Measurements from ENCODE around the gene SULT1C3.

SULT1C3 gene

DNA sequence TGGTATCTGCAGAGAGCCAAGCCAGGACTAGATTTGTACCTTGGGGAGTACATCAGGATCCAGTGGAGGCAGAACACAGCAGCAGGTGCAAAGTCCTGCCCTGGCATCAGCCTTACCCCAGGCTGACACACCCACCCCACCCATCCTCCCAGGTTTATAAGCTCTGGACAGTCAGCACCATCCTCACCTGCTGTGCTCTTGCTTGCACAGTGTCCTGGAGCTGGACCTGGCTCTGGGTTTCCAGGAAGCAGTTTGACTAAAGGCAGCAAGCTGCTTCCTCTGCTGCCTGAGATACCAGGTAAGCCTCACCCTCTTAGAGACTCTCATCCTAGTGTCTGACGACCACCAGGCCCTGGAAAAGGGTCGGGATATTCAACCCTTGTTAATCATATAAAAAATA is at the start of gene SULT1C3:
Gene SULT1C3 (plus strand): TSS at position 183 of the 400 bp plus-strand sequence. CDS start 7,227 bp downstream, outside the sequence.
- no peak for DNase-seq (ENCODE audit: low spot score)

GRCh38 chr2:108193251-108193650 is 46.5 kb upstream of the SULT1C3 start:
- DNase-seq (ENCODE audit: low spot score): no peak

- DNase-seq (ENCODE audit: low spot score): no peak
These were observed 45.2 kb upstream of the SULT1C3 start for GRCh38 chr2:108194409-108195132.

DNA sequence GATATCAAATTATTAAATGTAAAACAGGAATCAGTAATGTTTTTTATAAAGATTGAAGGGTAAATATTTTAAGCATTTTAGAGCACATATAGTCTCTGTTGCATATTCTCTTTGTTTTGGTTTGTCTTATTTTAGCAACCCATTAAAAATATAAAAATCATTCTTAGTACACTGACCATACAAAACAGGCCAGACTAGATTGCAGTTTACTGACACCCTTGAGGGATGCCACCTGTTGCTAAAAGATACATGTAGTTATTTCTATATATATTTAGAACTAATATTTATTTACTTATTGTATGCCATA is 44.7 kb upstream of the SULT1C3 start:
- no peak for DNase-seq (ENCODE audit: low spot score)

DNA sequence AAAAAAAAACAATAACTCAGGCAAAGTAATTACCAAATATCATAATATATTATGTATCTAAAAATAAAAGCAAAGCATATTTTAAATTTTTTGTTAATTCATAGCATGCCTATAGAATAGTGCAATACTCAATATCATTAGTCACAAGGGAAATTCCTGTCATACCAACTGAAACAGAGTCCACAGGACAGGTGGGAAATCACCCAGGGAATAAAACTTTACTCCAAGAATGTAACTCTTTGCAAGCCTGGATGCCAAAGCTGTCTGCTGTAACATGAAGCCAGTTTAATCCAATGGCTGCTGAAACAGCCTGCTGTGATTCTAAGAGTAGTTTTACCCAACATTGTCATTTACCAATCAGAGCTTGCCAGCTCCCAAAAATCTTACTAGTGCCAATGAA is 40.0 kb upstream of the SULT1C3 start:
- DNase-seq (ENCODE audit: low spot score): no peak

- no peak for DNase-seq (ENCODE audit: low spot score)
These were observed 39.2 kb upstream of the SULT1C3 start for GRCh38 chr2:108200569-108200968.

DNA sequence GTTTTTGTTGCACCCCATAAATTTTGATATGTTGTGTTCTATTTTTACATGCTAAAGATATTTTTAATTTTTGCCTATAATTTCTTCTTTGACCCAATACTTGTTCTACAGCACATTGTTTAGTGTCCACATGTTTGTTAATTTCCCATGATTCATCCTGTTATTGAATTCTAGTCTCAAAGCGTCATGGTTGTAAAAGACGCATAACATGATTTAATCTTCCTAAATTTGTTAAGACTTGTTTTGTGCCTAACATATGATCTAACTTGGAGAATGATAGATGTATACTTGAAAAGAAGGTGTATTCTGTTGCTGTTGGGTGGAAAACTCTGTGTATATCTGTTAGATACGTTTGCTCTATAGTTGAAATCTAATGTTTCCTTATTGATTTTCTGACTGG is 27.1 kb upstream of the SULT1C3 start:
- no peak for DNase-seq (ENCODE audit: low spot score)

DNA sequence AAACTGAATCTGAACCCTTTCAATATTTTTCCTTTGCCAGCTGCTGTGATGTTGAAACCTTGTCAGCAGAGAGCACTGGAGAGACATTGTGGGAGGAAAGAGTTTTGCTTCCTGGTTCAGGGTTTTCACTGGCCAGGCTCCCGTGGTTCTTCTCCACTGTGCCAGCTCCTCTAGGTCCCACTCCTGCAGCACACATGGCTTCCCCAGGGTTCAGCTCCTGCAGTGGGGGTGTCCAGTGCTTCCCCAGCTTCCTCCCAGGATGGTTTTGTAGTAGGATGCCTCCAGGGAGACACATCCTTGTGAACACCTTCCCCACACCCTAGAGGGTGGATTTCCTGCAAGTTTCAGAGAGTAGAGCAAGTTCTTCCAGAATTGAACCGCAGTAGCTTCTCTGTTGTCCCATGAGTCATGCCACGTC is 24.0 kb upstream of the SULT1C3 start:
- no peak for DNase-seq (ENCODE audit: low spot score)

- DNase-seq (ENCODE audit: low spot score): no peak
These were observed 22.6 kb upstream of the SULT1C3 start for GRCh38 chr2:108217211-108217610.

DNA sequence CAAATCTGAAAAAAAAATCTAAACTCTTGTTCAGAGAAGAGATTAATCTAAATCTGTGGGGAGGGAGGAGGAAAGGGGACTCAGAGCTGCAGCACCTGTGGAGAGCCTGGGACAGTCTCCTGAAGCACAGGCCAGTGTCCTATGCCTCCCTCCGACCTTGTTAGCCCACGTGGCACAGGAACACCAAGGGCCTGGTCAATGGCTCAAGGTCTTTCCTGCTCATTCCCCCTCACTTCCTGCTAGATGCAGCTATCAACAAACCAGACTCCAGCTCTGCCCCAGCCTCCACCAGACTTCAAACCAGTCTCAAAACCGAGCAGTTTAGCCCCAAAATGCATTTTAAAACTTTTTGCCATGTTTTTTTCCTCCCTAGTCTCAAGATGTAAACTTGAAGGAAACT is 20.1 kb upstream of the SULT1C3 start:
- DNase-seq (ENCODE audit: low spot score): no peak

DNA sequence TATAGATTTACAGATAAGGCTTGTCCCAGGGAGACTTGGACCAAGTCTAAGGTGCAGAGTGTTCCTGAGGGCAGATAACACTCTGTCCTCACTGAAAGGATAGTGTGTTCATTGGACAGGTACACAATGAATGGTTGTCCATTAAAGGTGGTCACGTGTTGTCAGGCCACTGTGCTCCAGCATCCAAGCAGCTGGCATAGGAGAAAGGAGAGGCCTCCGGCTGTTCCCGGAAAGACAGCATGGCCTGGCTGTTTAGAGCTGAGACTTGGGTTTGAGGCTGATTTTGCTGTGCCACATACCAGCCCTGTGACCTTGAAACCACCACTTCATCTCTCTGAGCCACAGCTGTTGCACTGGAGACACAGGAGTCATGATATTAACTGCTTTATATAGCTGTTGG is 19.6 kb upstream of the SULT1C3 start:
- DNase-seq (ENCODE audit: low spot score): no peak

GRCh38 chr2:108220942-108221541 is 18.7 kb upstream of the SULT1C3 start:
- no peak for DNase-seq (ENCODE audit: low spot score)

GRCh38 chr2:108222261-108222660 is 17.5 kb upstream of the SULT1C3 start:
- no peak for DNase-seq (ENCODE audit: low spot score)

DNA sequence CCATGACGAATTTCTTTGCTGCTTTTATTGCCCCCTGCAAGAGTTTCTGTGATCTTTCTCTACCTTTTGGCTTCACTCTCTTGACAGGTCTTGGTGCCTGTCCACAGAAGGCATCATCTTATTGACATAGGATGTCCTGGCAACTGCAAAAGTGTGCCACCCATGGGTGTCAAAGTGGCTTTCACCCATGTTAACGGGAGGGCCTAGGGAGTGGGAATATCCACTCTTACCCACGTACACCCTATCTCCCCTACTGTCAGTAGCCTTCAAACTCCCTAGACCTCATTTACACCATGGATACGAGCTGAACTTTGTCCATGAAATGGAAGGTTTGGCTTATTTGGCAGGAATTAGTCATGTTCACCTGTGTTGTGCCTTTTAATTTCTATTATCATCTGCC is 16.2 kb upstream of the SULT1C3 start:
- DNase-seq (ENCODE audit: low spot score): no peak

GRCh38 chr2:108224022-108224421 is 15.7 kb upstream of the SULT1C3 start:
- no peak for DNase-seq (ENCODE audit: low spot score)

GRCh38 chr2:108226564-108226963 is 13.2 kb upstream of the SULT1C3 start:
- DNase-seq (ENCODE audit: low spot score): no peak

DNA sequence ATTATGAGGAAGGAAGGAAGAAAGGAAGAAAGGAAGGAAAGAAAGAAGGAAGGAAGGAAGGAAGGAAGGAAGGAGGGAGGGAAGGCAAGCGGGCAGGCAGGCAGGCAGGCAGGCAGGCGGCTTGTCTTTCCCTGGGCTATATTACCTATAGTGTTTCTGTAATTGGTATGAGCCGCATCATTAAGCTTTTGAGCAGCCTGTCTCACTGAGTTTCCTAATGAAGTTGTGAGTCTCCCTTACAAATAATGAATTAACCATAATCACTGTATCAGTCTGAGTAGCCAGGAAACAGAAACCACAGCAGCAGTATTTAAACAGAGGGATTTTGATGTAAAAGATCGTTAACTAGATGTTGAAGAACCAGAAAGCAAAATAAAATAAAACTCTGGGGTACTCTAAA is 11.8 kb upstream of the SULT1C3 start:
- DNase-seq (ENCODE audit: low spot score): no peak

GRCh38 chr2:108228537-108228936 is 11.2 kb upstream of the SULT1C3 start:
- DNase-seq (ENCODE audit: low spot score): no peak

- DNase-seq (ENCODE audit: low spot score): no peak
These were observed 9.9 kb upstream of the SULT1C3 start for GRCh38 chr2:108229875-108230274.

GRCh38 chr2:108235577-108235976 is 4.2 kb upstream of the SULT1C3 start:
- no peak for DNase-seq (ENCODE audit: low spot score)

DNA sequence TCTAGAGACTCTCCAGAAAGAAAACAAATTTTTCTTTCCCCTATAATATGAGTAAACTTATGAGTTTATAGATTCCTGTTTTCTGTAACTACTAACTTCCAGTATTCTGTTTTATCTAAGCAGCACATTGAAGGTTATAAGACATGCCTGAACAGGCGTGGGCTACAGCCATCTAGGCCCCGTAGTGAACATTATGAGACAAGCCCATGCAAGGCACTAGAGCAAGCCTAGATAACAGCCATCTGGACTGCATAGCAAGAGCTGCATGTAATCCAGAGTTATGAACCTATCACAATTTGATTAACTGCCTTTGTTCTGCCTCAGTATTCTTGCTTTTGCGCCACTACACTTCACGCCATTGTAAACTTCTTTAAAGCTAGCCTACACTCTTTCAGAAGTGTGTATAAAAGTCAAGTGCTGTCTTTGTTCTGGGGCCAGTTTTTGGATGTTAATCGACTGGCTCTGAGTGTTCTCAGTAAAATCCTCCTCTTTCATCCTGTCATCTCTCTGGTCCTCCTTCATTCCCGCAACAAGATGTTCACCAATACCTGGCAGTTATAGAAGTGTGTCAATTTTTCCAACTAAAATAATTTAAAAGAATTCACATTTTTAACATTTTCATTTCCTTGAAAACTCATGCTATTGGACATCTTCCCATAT is 3.0 kb upstream of the SULT1C3 start:
- DNase-seq (ENCODE audit: low spot score): no peak

DNA sequence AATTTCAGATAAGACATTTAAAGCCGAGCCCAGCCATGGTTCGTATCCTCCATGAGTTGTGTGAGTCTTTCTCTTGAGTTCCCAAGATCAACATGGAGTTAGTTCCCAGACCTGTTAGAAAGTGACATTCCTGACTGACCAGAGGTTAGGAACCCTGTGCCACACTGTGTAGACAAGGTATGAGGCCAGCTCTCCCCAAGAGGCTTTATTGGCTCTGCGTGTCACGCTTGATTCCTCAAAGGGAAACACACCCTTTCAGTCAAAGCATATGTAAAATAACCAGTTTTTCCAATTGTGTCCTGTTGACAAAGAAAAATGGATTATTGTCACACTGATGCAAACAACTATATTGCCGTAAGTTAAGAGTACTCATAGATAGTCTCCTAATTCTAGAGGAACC is 1.2 kb downstream of the SULT1C3 start:
- DNase-seq (ENCODE audit: low spot score): no peak

DNA sequence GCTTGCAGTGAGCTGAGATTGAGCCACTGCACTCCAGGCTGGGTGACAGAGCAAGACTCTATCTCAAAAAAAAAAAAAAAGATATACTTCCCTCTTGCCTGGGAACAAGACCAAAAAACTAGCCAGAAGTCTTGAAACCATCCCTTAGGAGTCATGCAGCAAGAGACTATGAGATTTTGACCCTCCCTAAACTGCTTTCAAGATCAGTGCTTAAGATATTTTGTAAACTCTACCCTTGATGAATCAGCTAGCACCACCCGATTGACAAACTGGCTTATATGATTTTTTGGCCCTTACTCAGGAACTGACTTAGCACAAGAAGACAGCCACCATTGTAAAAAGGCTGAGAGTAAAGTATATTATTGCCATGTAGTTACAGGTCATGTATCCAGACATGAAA is 3.8 kb downstream of the SULT1C3 start:
- no peak for DNase-seq (ENCODE audit: low spot score)

Data from left forelimb (tissue), 1 donor.